Measurements from ENCODE around the gene CACNA2D2. TPM values are rescaled to one million over a fixed set of nuclear protein-coding genes. Genes with fewer than 3 reads are reported as not detected.
A peak's percentile ranks its signal among the peaks of the same experiment; 100 is the strongest.

The CACNA2D2 gene
- total RNA-seq, 1 experiment from 2014 or later, result 0.33 TPM

DNA sequence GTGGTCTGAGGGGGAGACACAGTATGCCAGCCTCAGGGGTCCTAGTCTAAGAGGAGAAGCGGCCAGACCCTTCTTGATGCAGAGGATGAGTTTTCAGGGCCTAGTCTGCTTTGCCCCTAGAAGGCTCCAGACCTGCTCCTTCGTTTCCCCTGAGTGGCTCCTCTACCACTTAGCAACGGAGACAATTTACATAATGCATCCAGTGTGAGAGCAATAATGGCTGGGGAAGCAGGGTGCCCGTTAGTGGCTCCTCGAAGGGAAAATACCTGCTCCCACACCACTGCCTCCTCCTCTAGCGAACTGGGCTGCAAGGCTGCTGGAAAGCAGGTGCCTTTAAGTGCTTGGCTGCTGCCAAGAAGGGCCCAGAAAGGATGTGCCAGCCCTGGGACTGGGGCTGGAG lies 38.9 kb downstream of the CACNA2D2 start:
- no peak for DNase-seq (ENCODE audit: low spot score)

DNA sequence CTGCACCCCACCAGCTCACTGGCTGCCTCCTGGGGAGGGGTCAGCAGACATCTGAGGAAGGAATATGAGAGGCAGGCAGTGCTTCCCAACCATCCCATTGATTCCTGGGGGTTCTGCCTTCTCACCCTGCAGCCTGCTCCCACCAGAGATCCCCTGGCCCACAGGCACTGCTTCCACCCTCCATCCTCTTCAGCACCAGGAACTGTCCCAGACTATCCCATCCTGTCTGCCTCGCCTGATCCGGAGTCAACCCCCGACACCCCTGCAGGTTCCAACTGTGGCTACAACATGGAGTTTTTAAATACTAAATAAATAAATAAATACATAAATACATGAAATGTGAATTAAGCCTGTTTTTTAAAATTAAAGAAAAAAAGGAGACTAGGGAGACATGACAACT lies 43.6 kb downstream of the CACNA2D2 start:
- no peak for DNase-seq (ENCODE audit: low spot score)

DNA sequence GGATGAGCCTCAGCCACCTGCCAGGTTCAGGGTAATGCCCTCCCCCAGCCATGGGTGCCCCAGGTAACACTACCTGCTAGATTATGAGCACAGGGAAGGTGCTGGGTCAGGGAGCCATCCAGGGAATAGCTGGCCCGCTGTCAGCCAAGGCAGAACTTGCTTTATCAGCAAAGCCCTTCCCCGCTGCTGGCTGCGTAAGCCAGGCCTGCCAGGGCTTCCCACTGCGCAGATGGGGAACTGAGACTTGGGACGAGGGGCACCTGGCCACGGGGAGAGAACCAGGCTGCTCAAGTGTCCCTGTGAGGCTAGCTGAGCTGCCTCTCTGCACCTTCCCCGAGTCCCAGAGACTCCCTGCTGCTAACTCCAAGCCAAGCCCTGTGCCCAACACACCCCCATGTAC lies 45.4 kb downstream of the CACNA2D2 start:
- no peak for DNase-seq (ENCODE audit: low spot score)

DNA sequence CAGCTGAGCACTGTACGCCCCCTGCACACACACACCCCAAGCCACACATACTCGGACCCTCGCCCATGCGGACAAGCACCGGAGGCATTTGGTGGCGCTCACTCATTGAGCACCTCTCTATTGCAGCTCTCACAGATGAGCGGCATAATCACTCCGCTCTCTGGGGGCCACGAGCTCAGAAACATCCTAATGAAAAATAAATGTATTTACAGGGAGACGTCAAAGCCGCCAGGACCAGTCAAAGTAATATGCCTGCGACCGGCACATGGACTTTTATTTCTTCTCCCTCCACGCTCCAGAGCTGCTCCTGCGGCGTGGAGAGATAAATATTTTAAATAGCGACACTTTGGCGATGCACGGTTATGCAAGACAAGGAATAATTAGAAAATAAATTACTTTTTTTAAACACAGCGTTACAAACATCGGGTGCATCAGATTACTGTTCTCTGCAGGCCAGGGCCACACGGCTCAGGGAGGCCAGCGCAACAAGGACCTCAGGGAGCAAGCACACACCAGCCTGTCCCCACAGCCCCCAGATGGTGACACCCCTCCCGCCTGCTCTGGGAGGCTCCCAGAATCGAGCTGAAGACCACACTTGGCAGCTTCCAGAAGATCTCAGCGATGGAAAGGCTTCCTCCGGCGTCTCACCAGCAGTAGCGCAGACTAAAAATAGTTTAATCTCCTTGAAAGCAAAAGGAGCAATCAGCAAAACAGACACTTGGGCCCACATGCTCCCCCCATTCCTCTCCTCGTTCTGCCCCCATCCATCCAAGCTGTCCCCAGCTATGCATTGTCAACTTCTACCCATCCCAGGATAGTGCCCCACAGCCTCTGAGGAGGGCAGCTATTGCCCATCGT lies 48.0 kb downstream of the CACNA2D2 start:
- DNase-seq (ENCODE audit: low spot score), result no peak

DNA sequence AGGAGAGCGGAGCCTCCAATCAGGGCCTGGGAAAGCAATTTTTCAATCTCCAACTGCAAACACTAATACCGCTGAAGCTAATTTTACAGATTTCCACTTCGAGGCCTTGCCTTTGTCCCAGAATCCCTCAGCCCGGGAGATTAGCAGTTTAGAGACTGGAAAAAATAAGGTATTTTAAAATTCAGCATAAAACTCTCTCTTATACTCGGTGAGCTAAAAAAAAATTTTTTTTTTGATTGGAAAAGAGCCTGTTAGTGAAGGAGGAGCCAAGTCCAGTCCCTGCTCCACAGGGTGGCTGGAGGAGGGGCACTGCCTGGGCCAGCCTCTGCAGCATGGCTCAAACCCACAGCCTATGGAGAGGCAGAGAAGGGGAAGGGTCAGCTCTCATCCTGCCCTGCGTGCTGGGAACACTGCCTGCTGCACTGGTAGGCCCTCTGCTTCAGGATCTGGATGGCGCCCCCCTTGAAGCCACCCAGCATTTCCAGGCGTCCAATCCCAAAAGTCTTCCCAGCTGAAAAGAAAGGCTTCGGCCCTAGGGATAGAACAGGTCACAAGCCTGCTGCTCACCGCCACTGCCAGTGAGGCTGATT lies 48.9 kb downstream of the CACNA2D2 start:
- no peak for DNase-seq (ENCODE audit: low spot score)

DNA sequence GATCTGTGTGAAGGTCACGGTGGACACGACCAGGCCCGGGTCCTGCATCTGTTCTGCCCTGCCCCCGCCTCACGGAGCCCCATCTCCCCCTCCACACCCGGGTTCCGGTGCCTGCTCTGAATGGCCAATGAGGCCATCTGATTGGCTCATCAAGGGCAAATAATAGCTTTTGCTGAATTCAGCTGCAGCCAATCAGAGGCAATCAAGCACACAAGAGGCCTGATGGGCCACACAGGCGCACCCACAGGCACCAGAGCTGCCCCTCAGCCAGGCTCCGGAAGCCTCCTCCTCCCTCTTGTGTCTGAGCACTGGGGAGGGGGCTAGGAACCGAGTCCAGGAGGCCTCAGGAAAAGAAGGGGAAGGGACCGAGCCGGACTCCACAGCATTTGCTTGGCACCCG lies 49.5 kb downstream of the CACNA2D2 start:
- DNase-seq (ENCODE audit: low spot score), result no peak

DNA sequence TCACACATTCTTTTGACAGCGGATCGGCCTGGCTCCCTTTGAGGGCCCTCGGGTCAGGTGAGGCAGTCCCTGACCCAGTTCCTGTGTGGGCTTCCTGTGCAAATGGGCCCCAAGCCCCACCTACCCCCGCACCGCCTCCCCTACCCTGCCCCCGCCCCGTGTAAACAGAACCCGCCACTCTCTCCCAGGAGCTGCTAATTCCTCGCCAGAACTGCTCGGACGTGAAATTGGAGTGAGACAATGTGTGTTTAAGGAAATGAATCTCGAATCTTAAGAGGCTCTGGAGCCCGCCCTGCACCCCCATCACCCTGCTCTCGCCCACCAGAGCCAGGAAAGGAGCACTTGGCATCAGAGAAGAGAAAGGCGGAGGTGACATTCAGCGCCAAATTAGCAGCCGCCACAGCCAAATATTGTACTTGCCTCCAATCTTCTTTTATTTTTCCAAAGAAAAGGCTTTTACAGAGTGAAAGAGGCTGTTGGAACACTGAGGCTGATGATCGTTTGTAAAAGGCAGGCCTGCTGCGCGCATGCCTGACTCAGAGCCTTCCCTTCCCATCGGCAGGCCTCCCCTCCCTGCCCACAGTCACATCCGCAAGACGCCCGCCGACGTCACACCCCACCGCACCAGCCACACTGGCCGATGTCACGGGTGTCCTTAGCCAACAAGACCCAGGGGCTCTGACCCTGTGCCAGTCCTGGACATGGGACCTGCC lies 53.1 kb downstream of the CACNA2D2 start:
- DNase-seq (ENCODE audit: low spot score), result no peak

DNA sequence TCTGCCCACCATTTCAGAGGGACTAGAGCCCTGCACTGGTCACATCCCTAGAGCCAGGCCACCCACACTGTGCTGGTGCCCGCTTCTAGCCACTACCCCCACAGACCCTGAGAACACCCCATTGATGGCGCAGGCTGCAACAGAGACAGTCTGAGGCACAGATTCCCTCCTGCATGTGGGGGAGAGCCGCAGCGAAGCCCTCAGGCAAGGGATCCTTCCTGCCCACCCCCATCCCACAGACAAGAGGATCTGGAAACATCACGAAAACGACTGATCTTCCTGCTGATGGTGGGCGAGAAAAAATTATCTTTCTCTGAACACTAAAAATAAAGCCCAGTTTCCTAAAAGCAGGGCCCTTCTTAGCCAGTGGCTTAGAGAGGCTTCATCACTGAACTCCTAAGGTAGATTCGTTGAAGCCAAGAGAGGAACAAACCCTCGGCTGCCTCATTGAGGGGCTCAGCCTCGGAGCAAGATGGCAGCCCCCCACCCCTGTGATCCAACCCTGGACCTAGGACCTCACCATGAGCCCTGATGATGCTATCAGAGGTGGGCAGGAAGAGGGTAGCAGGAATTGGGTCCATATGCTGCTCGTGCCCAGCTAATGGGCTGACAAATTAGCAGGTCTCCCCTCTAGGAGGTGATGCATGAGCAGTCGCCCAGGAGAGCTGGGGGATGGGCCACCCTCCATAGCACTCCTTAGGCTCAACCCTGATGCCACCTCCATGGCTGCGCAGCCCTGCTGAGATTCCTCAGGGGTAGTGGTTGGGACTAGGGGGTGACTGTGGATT lies 54.5 kb downstream of the CACNA2D2 start:
- DNase-seq (ENCODE audit: low spot score), result no peak

DNA sequence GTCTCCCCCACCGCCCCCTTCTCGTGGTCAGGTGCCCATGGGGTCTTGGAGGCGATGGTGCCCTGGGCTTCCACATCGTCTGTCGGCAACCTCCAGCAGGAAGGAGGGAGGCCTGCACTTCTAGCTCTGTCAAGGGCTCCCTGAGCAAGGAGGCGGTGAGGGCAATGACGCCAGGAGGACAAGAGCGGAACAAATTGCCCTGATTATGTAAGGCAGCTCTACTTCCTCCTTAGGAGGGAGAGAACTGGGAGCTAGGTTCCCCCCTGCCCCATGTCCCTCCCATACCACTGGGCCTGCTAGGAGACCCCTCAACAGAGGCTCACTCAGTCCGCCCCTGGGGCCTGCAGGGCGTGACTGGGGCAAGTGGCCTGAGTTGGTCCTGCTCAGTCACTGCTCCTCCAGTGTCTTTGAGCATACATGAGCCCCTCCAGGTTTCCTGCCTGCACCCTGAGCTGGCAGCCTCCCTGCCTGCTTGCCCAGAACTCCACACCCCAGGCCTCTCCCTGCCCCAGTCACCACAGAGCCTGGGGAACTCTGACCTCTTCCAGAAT lies 56.1 kb downstream of the CACNA2D2 start:
- DNase-seq (ENCODE audit: low spot score), result no peak

DNA sequence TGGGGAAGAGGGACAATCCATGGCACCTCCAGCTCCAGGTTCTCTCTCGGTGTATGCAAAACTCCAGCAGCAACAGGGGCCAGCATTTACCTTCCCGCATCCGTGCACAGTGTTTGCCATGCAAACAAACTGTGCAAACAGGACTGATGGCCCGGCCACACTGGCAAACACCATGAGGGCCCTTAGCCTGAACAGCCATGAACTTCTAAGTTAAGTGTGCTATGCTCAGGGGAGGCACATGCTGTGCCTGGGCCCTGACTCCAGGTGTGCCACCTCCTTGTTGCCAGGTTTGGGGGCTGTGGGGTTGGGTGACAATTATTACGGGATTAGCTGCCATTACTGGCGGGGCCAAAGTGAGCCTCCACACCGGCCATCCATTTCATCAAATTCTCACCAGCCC lies 57.5 kb downstream of the CACNA2D2 start:
- DNase-seq (ENCODE audit: low spot score), result no peak

DNA sequence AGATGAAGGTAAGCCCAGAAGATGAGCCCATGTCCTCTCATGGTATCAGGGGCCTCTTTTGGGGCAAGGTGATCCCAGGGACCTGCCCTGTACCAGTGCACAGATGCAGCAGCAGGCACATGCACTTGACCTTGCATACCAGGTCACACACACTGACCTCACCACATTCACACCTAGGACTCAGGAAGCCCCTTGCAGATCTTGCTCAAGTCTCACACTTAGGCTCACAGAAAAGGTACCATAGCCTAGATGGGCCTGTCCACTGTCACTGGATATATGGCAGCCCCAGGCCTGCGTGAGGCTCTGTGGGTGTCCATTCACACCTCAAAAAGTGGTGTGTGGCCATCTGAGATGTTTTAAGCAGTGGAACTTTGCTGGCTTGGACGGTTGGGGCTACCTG lies 58.7 kb downstream of the CACNA2D2 start:
- DNase-seq (ENCODE audit: low spot score), result no peak

DNA sequence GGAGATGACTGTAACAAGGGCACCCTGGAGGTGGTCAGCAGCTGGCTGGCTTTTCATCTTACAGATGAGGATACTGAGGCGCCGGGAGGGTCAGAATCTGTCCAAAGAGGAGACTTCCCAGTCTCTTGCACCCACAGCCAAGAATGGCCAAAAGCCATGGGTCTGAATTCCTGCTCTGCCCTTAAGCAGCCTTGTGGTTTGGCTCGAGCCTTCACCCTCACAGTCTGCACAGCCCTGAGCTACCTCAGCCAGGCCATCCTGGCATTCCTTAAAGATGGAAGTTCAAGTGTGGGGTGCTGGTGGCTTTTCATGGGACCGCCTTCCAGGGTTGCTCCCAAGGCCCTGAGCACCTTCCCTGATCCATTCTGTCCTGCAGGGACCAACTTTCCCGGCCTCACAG lies 59.2 kb downstream of the CACNA2D2 start:
- DNase-seq (ENCODE audit: low spot score), result no peak

DNA sequence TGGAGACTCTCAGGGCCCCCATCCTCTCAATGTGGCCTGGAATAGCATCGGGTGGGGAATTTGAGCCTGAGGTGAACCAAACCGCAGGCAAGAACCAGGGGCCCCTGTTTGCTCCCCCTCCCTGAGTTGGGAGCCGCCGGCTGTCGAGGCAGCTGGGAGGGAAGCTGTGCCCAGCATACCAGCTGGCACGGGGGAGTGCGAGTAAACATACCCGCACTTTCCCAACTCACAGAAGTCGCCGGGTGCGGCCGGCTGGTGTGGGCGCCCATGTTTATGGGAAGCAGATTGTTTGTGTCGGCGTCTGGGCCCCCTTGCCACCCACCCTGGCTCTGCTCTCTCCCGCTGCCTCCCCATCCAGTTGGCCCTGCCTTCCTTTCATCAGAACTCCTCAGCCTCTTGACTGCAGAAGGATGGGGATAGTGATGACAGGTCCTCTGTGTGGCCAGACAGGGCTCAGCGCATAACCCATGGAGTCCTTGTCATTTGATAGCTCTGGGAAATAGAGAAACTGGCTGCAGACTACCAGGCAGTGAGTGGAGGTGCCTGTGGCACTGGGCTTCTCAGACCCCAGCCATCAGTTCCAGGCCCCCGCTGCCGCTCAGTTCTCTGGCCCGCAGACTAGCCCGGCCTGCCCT lies 60.4 kb downstream of the CACNA2D2 start:
- no peak for DNase-seq (ENCODE audit: low spot score)

DNA sequence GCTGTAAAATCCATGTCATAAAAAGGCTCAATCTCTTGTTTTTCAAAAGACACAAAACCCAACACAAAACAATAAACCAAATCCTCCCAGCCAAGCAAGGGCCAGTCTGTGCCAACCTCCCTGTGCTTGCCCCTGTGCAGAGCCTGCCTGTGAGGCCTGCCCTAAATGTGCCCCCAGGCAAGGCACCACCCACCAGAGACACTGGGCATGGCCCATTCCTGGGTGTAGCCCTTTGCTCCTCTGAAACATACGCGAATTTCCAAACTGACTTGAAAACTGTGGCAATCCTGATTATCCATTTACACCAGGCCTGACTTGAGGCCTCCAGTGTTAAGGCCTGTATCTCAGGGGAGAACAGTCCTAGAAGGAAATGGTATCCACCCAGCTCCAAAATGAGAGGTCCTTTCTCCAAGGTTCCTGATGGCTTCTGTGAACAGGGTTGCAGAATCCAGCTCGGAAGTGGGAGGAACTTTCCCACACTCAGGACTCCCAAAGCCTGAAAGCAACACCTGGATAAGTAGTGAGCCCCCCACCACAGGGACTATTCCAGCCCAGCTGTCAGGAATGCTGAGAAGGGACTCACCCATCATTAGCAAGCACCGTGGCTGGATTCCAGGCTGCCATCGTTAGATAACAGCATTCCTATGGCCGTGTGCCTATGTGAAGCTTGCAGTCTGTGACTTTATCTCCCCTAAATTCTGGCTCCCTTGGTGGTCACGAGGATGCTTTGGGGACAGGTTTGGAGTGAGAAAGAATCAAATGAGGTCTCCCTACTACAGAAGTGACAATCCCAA lies 61.8 kb downstream of the CACNA2D2 start:
- DNase-seq (ENCODE audit: low spot score), result no peak

DNA sequence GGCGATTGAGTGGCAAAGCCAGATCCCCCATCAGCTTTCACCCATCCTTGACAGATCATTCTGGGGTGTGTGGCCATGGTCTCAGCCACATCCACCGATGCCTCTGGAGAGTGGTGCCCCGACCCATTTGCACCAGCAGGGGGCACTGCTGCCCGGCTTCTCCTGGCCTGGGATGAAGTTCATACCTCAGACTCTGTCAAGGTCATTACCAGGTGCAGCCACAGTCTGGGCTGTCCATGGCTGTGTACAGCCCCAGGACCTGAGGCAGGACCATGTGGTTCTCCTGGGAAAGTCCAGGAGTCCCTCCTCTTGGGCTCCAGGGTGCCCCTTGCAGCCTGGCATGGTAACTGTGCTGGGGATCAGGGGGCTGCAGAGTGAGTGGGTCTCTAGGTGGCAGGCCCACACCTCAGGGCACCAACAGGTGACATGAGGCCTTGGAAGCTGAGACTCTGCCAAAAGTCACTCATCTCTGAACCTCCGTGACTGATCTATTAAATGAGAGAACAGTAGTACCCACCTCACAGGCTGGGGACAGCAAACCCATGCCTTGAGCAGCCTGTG lies 67.2 kb downstream of the CACNA2D2 start:
- peak; percentile 53 for DNase-seq (ENCODE audit: low spot score)

DNA sequence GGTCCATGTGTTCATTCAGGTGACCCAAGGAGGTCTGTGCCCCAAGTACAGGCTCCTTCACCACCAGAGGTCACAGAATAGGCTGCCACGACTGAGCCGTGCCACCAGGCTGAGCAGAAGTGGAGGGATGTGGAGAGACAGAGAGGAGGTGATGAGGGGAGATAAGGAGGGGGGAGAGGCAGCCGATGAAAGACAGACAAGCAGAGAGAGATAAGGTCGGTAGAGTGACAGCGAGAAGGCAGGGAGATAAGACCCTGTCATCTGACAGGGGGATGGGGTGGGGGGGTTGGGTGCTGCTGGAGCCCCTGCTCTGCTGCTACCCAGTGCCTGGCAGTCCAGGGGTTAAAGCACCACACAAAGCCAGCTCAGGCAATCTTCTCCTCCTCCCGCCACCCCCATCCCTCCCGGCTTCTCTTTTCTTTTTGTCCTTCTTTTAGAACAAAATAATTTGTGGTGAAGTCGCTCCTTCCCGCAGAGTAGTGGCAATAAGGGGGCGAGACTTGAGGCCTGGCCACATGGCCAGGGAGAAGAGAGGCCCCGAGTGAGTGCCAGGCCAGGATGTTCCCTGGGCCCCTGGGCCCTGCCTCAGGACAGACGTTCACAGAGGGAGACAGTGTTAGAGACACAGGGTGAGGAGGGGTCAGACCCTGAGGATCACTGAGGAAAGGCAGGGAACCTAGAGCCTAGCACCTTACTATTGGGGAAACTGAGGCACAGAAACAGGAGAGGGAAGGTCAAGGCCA lies 67.9 kb downstream of the CACNA2D2 start:
- DNase-seq (ENCODE audit: low spot score), result no peak

DNA sequence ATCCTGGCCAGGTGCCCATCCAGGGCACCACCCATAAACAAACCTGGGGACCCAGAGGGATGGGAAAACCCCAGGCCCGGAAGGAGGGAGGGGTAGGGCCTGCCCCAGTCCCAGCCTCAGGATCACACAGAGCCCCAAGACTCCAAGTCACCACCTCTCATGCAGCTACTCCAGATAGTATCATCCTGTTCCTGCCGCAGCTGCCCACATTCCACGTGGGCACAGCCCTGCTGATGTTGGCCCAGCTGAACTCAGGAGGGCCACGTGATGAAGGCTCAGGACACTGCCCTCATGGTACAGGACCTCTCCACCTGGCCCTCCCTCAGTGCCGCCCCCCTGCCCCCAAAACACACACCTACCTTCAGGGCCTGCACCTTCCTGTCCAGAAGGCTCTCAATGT lies 69.5 kb downstream of the CACNA2D2 start:
- no peak for DNase-seq (ENCODE audit: low spot score)

DNA sequence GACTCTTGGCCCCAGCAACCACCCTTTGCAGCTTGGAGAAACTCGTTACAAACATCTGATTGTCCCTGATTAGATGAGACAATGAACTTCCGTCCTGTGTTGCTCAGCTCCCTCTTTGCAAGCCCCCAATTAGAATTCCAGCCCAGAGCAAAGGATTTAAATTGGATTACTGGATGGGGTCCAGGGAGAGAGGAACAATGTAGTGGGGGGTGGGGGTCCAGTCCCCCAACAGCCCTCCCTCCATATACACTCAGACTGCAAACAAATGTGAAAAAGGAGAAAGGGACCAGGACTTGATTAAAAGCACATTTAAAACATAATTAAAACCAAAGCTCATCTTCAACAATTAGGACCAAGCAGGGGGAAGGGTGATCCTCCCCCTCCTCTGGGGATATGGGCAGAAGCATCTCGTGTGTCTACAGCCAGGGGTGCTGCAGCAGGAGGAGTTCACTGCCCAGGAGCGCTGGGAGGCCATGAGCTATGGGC lies 72.4 kb downstream of the CACNA2D2 start:
- no peak for DNase-seq (ENCODE audit: low spot score)

DNA sequence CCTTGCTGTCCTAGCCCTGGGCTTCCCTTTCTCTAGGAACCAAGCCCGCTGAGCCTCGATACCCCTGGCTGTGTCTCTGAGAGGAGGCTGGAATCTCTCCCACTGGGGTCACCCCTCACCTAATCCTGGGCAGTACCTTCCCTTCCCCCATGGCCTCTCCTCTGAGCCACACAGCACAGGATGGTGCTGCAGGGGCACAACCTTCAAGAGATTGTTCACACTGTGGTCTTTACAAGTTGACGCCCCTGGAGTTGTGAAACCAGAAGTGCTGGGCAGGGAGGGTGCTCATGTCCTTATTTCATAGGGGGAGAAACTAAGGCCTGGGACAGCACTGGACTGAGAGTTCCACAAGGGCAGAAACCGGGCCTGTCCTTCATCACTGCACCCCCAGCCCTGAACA lies 73.2 kb downstream of the CACNA2D2 start:
- no peak for DNase-seq (ENCODE audit: low spot score)
